ENCODE results near the gene EPB42.
A peak's percentile ranks its signal among the peaks of the same experiment; 100 is the strongest.
"Not testable (repeated sequence)": the region's sequence is repeated elsewhere in the genome, so short reads cannot be mapped to it uniquely, and the experiment has no call there.

The EPB42 gene

DNA sequence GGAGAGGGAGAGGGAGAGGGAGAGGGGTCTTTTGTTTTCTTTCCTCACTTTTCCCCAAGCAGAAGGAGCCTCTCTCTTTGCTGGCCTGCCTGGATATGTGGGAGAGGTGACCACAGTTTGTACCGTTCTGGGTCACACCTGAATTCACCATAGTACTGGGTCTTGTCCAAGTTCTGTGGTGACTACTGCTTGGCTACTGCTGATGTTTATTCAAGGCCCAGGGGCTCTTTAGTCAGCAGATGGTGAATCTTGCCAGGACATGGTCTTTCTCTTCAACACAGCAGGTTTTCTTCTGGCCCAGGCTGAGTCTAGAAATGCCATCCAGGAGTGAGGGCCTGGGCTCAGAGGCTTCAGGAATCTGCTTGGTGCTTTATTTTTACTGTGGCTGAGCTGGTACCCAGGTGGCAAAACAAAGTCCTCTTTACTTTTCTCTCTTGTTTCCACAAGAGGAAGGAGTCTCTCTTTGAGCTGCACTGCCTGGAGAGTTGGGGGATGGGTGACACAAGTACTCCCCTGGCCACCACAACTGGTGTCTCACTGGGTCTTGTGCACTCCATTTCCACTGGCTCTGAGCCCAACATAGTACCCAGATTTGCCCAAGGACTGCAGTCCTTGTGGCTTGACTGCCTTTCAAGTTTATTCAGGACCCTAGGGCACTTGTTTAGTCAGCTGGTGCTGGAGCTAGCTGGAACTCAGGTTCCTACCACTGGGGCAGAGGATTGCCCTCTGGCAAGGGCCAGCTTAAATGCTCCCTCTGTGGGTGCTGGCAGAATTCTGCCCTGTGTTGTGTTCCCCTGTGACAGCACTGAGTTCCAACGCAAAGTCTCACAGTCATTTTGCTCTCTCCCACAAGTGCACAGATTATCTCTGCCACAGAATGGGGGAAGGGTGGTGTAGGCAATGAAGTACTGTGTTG is 52.4 kb downstream of the EPB42 start:
- DNase-seq (no peak), ATAC-seq (replicated peaks) (no peak)
- H3K27me3 Mint-ChIP-seq: no peaks in the 10 kb centered on the region
- peak overlapping the region; percentile 31 for H3K27ac Mint-ChIP-seq
- H3K4me3 Mint-ChIP-seq: no peak overlapping the region
- peaks cover 0 to 2% of the 10 kb centered on the region in 2 donors for H3K9me3 Mint-ChIP-seq
- no peaks in the 10 kb centered on the region for H3K4me1 Mint-ChIP-seq
- peaks cover 34 to 50% of the 10 kb centered on the region in 2 donors for H3K36me3 Mint-ChIP-seq

DNA sequence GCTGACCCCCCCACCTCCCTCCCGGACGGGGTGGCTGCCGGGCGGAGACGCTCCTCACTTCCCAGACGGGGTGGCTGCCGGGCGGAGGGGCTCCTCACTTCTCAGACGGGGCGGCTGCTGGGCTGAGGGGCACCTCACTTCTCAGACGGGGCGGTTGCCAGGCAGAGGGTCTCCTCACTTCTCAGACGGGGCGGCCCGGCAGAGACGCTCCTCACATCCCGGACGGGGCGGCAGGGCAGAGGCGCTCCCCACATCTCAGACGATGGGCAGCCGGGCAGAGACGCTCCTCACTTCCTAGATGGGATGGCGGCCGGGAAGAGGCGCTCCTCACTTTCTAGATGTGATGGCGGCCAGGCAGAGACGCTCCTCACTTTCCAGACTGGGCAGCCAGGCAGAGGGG is 53.6 kb downstream of the EPB42 start:
- not testable (repeated sequence) for H3K4me1 Mint-ChIP-seq; DNase-seq; H3K27me3 Mint-ChIP-seq; H3K4me3 Mint-ChIP-seq; H3K9me3 Mint-ChIP-seq; ATAC-seq (replicated peaks); H3K27ac Mint-ChIP-seq
- peaks cover 28 to 45% of the 10 kb centered on the region in 2 donors for H3K36me3 Mint-ChIP-seq

DNA sequence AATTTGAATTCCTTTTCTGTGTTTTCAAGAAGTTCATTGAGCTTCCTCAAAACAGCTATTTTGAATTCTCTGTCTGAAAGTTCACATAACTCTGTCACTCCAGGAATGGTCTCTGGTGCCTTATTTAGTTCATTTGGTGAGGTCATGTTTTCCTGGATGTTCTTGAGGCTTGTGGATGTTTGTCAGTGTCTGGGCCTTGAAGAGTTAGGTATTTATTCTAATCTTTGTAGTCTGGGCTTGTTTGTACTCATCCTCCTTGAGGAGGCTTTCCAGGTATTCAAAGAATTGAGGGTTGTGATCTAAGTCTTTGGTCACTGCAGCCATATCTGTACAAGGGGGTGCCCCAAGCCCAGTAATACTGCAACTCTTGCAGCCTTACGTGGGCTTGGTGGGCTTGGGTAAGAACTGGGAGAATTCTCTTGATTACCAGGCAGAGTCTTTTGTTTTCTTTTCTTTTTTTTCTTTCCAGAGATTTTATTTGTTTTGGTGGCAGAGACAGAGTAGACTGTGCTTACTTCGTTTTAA is 55.0 kb downstream of the EPB42 start:
- no peak for ATAC-seq (replicated peaks)
- H3K36me3 Mint-ChIP-seq: peaks cover 24 to 39% of the 10 kb centered on the region in 2 donors
- H3K4me1 Mint-ChIP-seq: no peaks in the 10 kb centered on the region

DNA sequence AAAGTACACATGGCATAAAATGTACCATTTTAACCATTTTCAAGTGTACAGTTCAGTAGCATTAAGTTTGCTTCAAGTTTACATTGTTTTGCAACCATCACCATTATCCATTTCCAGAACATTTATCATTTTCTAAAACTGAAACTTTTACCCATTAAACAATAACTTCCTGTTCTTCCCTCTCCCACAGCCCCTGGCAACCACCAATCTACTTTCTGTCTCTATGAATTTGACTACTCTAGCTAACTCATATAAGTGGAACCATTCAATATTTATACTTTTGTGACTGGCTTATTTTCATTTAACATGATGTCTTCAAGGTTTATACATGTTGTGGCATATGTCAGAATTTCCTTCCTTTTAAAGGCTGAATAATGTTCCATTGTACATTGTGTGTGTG is 67.5 kb downstream of the EPB42 start:
- Mint-ChIP-seq H3K9me3 (no peaks in the 10 kb centered on the region), H3K36me3 (peaks cover 17 to 37% of the 10 kb centered on the region in 2 donors)

More for the DNA sequence above, 55.0 kb downstream of the EPB42 start:
- no peak for DNase-seq
- H3K4me3 Mint-ChIP-seq: no peak overlapping the region
- H3K9me3 Mint-ChIP-seq: peaks cover 0 to 2% of the 10 kb centered on the region in 2 donors
- H3K27ac Mint-ChIP-seq: no peak overlapping the region
- H3K27me3 Mint-ChIP-seq: no peaks in the 10 kb centered on the region

DNA sequence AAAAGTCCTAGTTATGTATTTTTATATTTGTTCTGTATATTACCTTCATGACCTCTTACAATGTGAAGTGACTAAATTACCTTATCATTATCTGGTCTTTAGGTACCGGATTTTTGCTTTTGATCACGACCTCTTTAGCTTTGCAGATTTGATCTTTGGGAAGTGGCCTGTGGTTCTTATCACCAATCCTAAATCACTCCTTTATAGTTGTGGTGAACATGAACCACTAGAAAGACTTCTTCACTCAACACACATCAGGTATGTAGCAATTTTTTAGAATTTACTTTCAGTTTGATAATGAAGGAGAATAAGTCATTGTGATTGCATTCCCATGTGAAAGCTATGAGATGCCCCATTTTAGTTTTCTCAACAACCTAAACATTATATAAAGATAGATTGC is 69.1 kb downstream of the EPB42 start:
- Mint-ChIP-seq H3K9me3 (no peaks in the 10 kb centered on the region), H3K27ac (no peak overlapping the region), H3K4me3 (no peak overlapping the region), H3K4me1 (peaks cover 5 to 6% of the 10 kb centered on the region in 2 donors), H3K27me3 (no peaks in the 10 kb centered on the region), H3K36me3 (peaks cover 17 to 28% of the 10 kb centered on the region in 2 donors)
- DNase-seq (no peak), ATAC-seq (replicated peaks) (no peak)

More for the DNA sequence above, 67.5 kb downstream of the EPB42 start:
- ATAC-seq (replicated peaks) (no peak), DNase-seq (no peak)
- H3K4me3 Mint-ChIP-seq: no peak overlapping the region
- H3K27me3 Mint-ChIP-seq: no peaks in the 10 kb centered on the region
- peaks cover 5 to 6% of the 10 kb centered on the region in 2 donors for H3K4me1 Mint-ChIP-seq
- H3K27ac Mint-ChIP-seq: no peak overlapping the region

DNA sequence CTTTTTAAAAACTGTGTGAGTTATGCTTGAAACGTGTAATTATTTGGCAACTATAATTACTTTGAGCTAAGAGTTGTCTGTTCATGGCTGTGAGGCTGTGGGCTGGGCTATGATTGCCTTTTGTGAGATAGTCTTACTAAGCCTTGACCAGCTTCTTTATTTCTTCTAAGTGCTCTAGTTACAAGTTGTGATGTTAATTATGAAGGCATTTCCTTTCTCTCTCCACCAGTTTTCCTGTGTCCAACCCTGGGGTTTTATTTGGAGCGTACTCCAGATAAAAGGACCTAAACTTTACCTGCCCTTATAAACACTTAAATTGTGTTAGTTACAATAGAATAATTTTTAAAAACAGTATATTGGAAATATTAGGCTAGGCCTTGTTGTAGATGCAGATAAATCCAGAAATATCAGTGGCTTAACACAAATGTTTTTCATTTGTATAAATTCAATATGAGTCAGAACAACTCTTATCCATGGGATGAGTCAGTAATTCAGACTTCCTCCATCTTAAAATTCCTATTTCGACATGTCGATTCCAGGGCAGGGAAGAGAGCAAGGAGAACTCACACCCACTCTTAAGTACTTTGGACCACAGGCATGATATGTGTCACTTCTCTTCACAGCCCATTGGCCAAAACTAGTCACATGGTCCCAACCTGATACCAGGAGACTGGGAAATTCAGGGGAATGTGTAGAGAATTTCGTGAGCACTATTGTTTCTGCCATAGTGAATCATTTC is 70.5 kb downstream of the EPB42 start:
- Mint-ChIP-seq H3K9me3 (no peaks in the 10 kb centered on the region), H3K4me1 (peaks cover 5 to 6% of the 10 kb centered on the region in 2 donors), H3K27ac (no peak overlapping the region), H3K36me3 (peaks cover 19 to 31% of the 10 kb centered on the region in 2 donors), H3K27me3 (no peaks in the 10 kb centered on the region), H3K4me3 (no peak overlapping the region)
- ATAC-seq (replicated peaks) (no peak), DNase-seq (no peak)

Measured in stimulated activated naive B cell treated with anti-CD40 and anti-IgM and Interleukin-4, amounts not matched to agents 10 μg/mL and 1 μg/mL and 100 μg/mL, for 72 hours (primary cell).